ENCODE measurements around the gene DCC. TPM values are rescaled to one million over a fixed set of nuclear protein-coding genes. Genes with fewer than 3 reads are reported as not detected.

The DCC gene
- total and polyA plus RNA-seq, 2 of the 8 experiments (the other 6 are each of a cell fraction or from before 2014, with no cell fraction given) = 0.14 to 1.4 TPM

DNA sequence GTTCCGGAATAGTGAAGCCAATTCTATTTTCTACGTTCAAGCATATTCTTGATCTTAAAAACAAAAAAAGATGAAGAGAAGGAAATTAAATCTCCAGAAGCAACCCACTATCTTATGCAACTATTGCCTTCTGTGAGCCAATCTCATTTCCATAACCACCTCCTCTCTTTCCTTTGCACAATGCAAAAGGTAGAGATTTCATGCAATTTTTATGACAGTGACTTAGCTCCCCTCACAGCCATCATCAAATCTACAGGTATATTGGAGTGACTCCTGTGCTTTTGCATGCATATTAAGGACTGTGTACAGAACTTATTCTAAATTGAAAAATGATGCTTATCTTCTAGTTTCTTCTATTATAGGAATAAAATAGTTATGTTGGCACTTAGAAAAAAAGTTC lies 191.8 kb downstream of the DCC start:
- no peaks in the 10 kb centered on the region for H3K79me1 ChIP-seq (ENCODE audit: low read depth, low read length)
- no peak overlapping the region for H3K27ac ChIP-seq (ENCODE audit: low read depth, low read length)
- no peak for TF ChIP-seq KDM5A (IDR thresholded peaks at IDR 0.05; ENCODE audit: low read length)
- no peak for TF ChIP-seq ZNF274 (IDR thresholded peaks at IDR 0.05; ENCODE audit: borderline replicate concordance, extremely low read depth, low read length)
- no peak for TF ChIP-seq BACH1 (IDR thresholded peaks at IDR 0.05; ENCODE audit: low read length)
- TF ChIP-seq SAP30 (IDR thresholded peaks at IDR 0.05; ENCODE audit: insufficient read depth, insufficient replicate concordance, low read length) = no peak
- no peak for TF ChIP-seq SUZ12 (IDR thresholded peaks at IDR 0.05; ENCODE audit: low read length)
- no peak for TF ChIP-seq POU5F1 (IDR thresholded peaks at IDR 0.05; ENCODE audit: low read depth, low read length)
- no peak for TF ChIP-seq YY1 (IDR thresholded peaks at IDR 0.05; ENCODE audit: low read depth, low read length)
- no peak for TF ChIP-seq BCL11A (IDR thresholded peaks at IDR 0.05; ENCODE audit: low read depth in 2 of 2, low read length in 2 of 2)
- no peak for TF ChIP-seq POLR2A (IDR thresholded peaks at IDR 0.05; ENCODE audit: control extremely low read depth in 1 of 2, low read depth in 2 of 2, low read length in 2 of 2)
- TF ChIP-seq EZH2 (IDR thresholded peaks at IDR 0.05; ENCODE audit: low read depth, low read length, severe bottlenecking) = no peak
- TF ChIP-seq NRF1 (IDR thresholded peaks at IDR 0.05; ENCODE audit: low read depth, low read length) = no peak
- no peak for TF ChIP-seq SIX5 (IDR thresholded peaks at IDR 0.05; ENCODE audit: low read depth, low read length)
- no peak for TF ChIP-seq RAD21 (IDR thresholded peaks at IDR 0.05 in 1 of 2, conservative IDR thresholded peaks at IDR 0.05 in 1 of 2; ENCODE audit: low read depth in 2 of 2, low read length in 2 of 2)
- TF ChIP-seq SP4 (IDR thresholded peaks at IDR 0.05; ENCODE audit: low read length) = no peak
- FAIRE-seq (no peak), DNase-seq (ENCODE audit: low read depth in 1 of 2, low spot score in 2 of 2) (no peak)
- no peaks in the 10 kb centered on the region for H3K9me3 ChIP-seq (ENCODE audit: insufficient read depth in 2 of 2, low read depth in 1 of 2, low read length in 1 of 2)
- H3K9ac ChIP-seq (replicated peaks in 1 of 4; ENCODE audit: extremely low read depth in 1 of 4, low read depth in 3 of 4, low read length in 3 of 4) = no peak overlapping the region
- 83% methylated on average over 2 of the region's 2 CpGs; no CpG with 5 or more reads in 1 of the 2 experiments for WGBS, 2 experiments (ENCODE audit: extremely low coverage in 1 of 2, insufficient coverage in 1 of 2, insufficient read length in 1 of 2, insufficient replicate concordance in 2 of 2, low coverage in 1 of 2, low lambda C conversion rate in 2 of 2, missing lambda C conversion rate in 1 of 2)
- H3K18ac ChIP-seq (ENCODE audit: extremely low read depth, low read length) = no peak overlapping the region
- H3K23ac ChIP-seq (ENCODE audit: insufficient read length) = no peak overlapping the region
- H2BK15ac ChIP-seq (ENCODE audit: low read length) = no peak overlapping the region
- H3K14ac ChIP-seq (ENCODE audit: insufficient read length) = no peak overlapping the region
- H2AFZ ChIP-seq (ENCODE audit: low read length) = no peak overlapping the region
- no peaks in the 10 kb centered on the region for H3K27me3 ChIP-seq (replicated peaks in 1 of 4; ENCODE audit: control insufficient read depth in 3 of 4, extremely low read depth in 1 of 4, insufficient read depth in 3 of 4, low read length in 3 of 4)
- no peaks in the 10 kb centered on the region for H3K4me1 ChIP-seq (replicated peaks in 1 of 4; ENCODE audit: control insufficient read depth in 3 of 4, insufficient read depth in 4 of 4, low read length in 3 of 4)
- no peak overlapping the region for H3K56ac ChIP-seq (replicated peaks; ENCODE audit: insufficient read length, low read depth, low read length)
- ChIA-PET POLR2A (ENCODE audit: partially characterized antibody) (no interaction called here), CTCF (ENCODE audit: partially characterized antibody) (no interaction called here)
- no peak overlapping the region for H3K4me2 ChIP-seq (ENCODE audit: insufficient read depth in 1 of 2, low read depth in 2 of 2, low read length in 2 of 2)
- H4K5ac ChIP-seq (ENCODE audit: insufficient read length, low read depth, low read length) = no peak overlapping the region
- no peaks in the 10 kb centered on the region for H3K36me3 ChIP-seq (ENCODE audit: control insufficient read depth in 2 of 4, insufficient read depth in 4 of 4, low read length in 3 of 4)
- H2BK5ac ChIP-seq (ENCODE audit: low read depth, low read length) = no peak overlapping the region
- H4K8ac ChIP-seq (ENCODE audit: extremely low read depth, insufficient read depth, low read length) = no peak overlapping the region
- no peak overlapping the region for H3K4ac ChIP-seq (replicated peaks; ENCODE audit: insufficient read length, low read depth, low read length)
- no peak overlapping the region for H2BK12ac ChIP-seq (ENCODE audit: low read depth, low read length)
- H4K20me1 ChIP-seq (replicated peaks in 1 of 2; ENCODE audit: control insufficient read depth in 1 of 2, insufficient read depth in 2 of 2, low read length in 2 of 2) = no peaks in the 10 kb centered on the region
- no peaks in the 10 kb centered on the region; the same call in 1 of the 2 replicates for H3K23me2 ChIP-seq (ENCODE audit: low read depth, low read length)
- no peak overlapping the region for H3K4me3 ChIP-seq (ENCODE audit: extremely low read depth in 1 of 4, insufficient read depth in 2 of 4, low read depth in 3 of 4, low read length in 4 of 4)
- no peaks in the 10 kb centered on the region for H3K79me2 ChIP-seq (ENCODE audit: control insufficient read depth in 1 of 2, insufficient read depth in 2 of 2, low read length in 2 of 2)
- H2BK120ac ChIP-seq (replicated peaks; ENCODE audit: low read depth, low read length) = no peak overlapping the region
- H2BK20ac ChIP-seq (ENCODE audit: low read length) = no peak overlapping the region
- no peak overlapping the region for H4K91ac ChIP-seq (replicated peaks; ENCODE audit: insufficient read length, low read length)
- no peak overlapping the region for H2AK5ac ChIP-seq (ENCODE audit: low read depth, low read length)

Measured in H1 (cell line).